SK-N-SH (cell line): ENCODE measurements around the gene ZAP70. TPM values are rescaled to one million over a fixed set of nuclear protein-coding genes. Genes with fewer than 3 reads are reported as not detected.

Source experiments
- CTCF ChIA-PET: fragments of 300-600, 350-600 bp; formaldehyde crosslinking; extraction: SDS; loops from one replicate; lab custom pipeline; 2021; lab: Yijun Ruan, JAX
- POLR2A ChIA-PET: fragments of 350-600 bp; sonication (Branson Sonifier 250); formaldehyde crosslinking; extraction: SDS; loops from one replicate; lab custom pipeline; 2020; ENCODE audit warnings: antibody characterized with exemption, inconsistent platforms; lab: Yijun Ruan, JAX
- DNase-seq: peaks from one replicate; pipeline ENCODE4 v3.0.0; 2012
- H2AFZ ChIP-seq: fragments of 200-600 bp; sonication (generic); 2 replicates; pipeline ENCODE4 v1.8.1; 2016; ENCODE audit warnings: antibody characterized with exemption, mild to moderate bottlenecking, low read depth
- H3F3A ChIP-seq: fragments of 200-600 bp; sonication (generic); replicated peaks from 2 replicates; pipeline ENCODE3; 2016; ENCODE audit warnings: antibody characterized with exemption, mild to moderate bottlenecking; ENCODE audit not compliant: insufficient read depth
- H3K27ac ChIP-seq, 2 experiments: fragments of 200-500 bp in 1 of 2; fragments of 200-600 bp in 1 of 2; sonication (Bioruptor generic) in 1 of 2; sonication (generic), shearing (Covaris generic) in 1 of 2; 2 replicates each; pipeline versions ENCODE4 v1.5.1 to v1.6.1; 2014 to 2016; ENCODE audit warnings: low read depth in 2 of 2, inconsistent platforms in 1 of 2, low read length in 1 of 2, mild to moderate bottlenecking in 1 of 2, mixed read lengths in 1 of 2
- H3K27me3 ChIP-seq: fragments of 200-600 bp; sonication (generic), shearing (Covaris generic); 2 replicates; pipeline ENCODE4 v1.6.1; 2016; ENCODE audit warnings: mixed run types; ENCODE audit not compliant: insufficient read depth
- H3K36me3 ChIP-seq, 2 experiments: fragments of 200-500 bp in 1 of 2; fragments of 200-600 bp in 1 of 2; sonication (Bioruptor generic) in 1 of 2; sonication (generic) in 1 of 2; replicated peaks in 1 of 2; 2 replicates each; pipeline versions ENCODE3 to v1.5.1; 2014 to 2016; ENCODE audit warnings: low read length in 1 of 2, mild to moderate bottlenecking in 1 of 2; ENCODE audit not compliant: insufficient read depth in 2 of 2, control insufficient read depth in 1 of 2
- H3K4me1 ChIP-seq, 2 experiments: fragments of 200-500 bp in 1 of 2; fragments of 200-600 bp in 1 of 2; sonication (Bioruptor generic) in 1 of 2; sonication (generic), shearing (Covaris generic) in 1 of 2; 2 replicates each; pipeline versions ENCODE4 v1.5.1 to v1.6.1; 2014 to 2016; ENCODE audit warnings: low read depth in 1 of 2, low read length in 1 of 2, mixed run types in 1 of 2; ENCODE audit not compliant: insufficient read depth in 2 of 2, control insufficient read depth in 1 of 2
- H3K4me2 ChIP-seq: fragments of 200-600 bp; sonication (generic), shearing (Covaris generic); 2 replicates; pipeline ENCODE4 v1.6.1; 2017; ENCODE audit warnings: mixed run types
- H3K4me3 ChIP-seq, 2 experiments: fragments of 200-500 bp in 1 of 2; fragments of 200-600 bp in 1 of 2; sonication (Bioruptor generic) in 1 of 2; sonication (generic), shearing (Covaris generic) in 1 of 2; 2 replicates each; pipeline versions ENCODE4 v1.5.1 to v1.8.1; 2014 to 2016; ENCODE audit warnings: low read depth in 2 of 2, inconsistent platforms in 1 of 2, low read length in 1 of 2, mild to moderate bottlenecking in 1 of 2, mixed read lengths in 1 of 2, moderate library complexity in 1 of 2
- H3K79me2 ChIP-seq: fragments of 200-600 bp; sonication (generic); 2 replicates; pipeline ENCODE4 v1.8.1; 2017; ENCODE audit warnings: mild to moderate bottlenecking; ENCODE audit not compliant: insufficient read depth
- H3K9ac ChIP-seq: fragments of 200-600 bp; sonication (generic); 2 replicates; pipeline ENCODE4 v1.6.1; 2017; ENCODE audit warnings: mixed run types
- H3K9me2 ChIP-seq: fragments of 200-600 bp; sonication (generic); 2 replicates; pipeline ENCODE4 v1.6.1; 2017; ENCODE audit warnings: mixed run types
- H3K9me3 ChIP-seq: fragments of 200-600 bp; sonication (generic); 2 replicates; pipeline ENCODE4 v1.6.1; 2017; ENCODE audit warnings: mixed run types, mild to moderate bottlenecking, moderate library complexity
- H4K20me1 ChIP-seq: fragments of 200-600 bp; sonication (generic); 2 replicates; pipeline ENCODE4 v1.6.1; 2017; ENCODE audit warnings: mild to moderate bottlenecking, mixed run types; ENCODE audit not compliant: insufficient read depth
- CHD2 ChIP-seq: fragments of 150-350 bp; IDR thresholded peaks from 2 replicates; pipeline ENCODE4 v1.6.1; 2018; ENCODE audit warnings: low read length; ENCODE audit not compliant: partially characterized antibody
- ELF1 ChIP-seq: IDR thresholded peaks from 2 replicates; pipeline ENCODE4 v1.4.0; 2012
- EP300 ChIP-seq, 2 experiments: IDR thresholded peaks; 2 replicates each; pipeline versions ENCODE4 v1.4.0 to v1.6.1; 2012; ENCODE audit warnings: borderline replicate concordance in 1 of 2, low read depth in 1 of 2, low read length in 1 of 2
- EZH2phosphoT487 ChIP-seq: fragments of 200-600 bp; sonication (generic); IDR thresholded peaks from 2 replicates; pipeline ENCODE4 v1.6.1; 2017; ENCODE audit warnings: low read depth, mixed run types, mild to moderate bottlenecking, antibody characterized with exemption, moderate library complexity, borderline replicate concordance
- FOSL2 ChIP-seq: IDR thresholded peaks from 2 replicates; pipeline ENCODE4 v1.4.0; 2012; ENCODE audit warnings: low read depth, mild to moderate bottlenecking, moderate library complexity, borderline replicate concordance
- GABPA ChIP-seq: IDR thresholded peaks from 2 replicates; pipeline ENCODE4 v1.4.0; 2012; ENCODE audit warnings: low read depth, mild to moderate bottlenecking
- GATA2 ChIP-seq: sonication (generic); formaldehyde crosslinking; IDR thresholded peaks from 2 replicates; pipeline ENCODE4 v1.5.0; 2020; ENCODE audit warnings: mild to moderate bottlenecking, missing genetic modification reagents
- MEF2A ChIP-seq: IDR thresholded peaks from 2 replicates; pipeline ENCODE4 v1.4.0; 2012; ENCODE audit warnings: low read depth, borderline replicate concordance
- MXI1 ChIP-seq: IDR thresholded peaks from 2 replicates; pipeline ENCODE4 v1.6.1; 2012; ENCODE audit warnings: mild to moderate bottlenecking, low read depth, low read length, improper control_type of control experiment
- NFIC ChIP-seq: IDR thresholded peaks from 2 replicates; pipeline ENCODE4 v1.4.0; 2012; ENCODE audit warnings: borderline replicate concordance
- POLR2AphosphoS5 ChIP-seq: IDR thresholded peaks from 2 replicates; pipeline ENCODE4 v1.6.1; 2012; ENCODE audit warnings: low read depth, low read length
- TAF1 ChIP-seq: IDR thresholded peaks from 2 replicates; pipeline ENCODE4 v1.6.1; 2012; ENCODE audit warnings: low read depth, mild to moderate bottlenecking, low read length, moderate library complexity, borderline replicate concordance
- TCF12 ChIP-seq: IDR thresholded peaks from 2 replicates; pipeline ENCODE4 v1.4.0; 2012
- TEAD4 ChIP-seq: IDR thresholded peaks from 2 replicates; pipeline ENCODE4 v1.4.0; 2012; ENCODE audit warnings: mild to moderate bottlenecking, borderline replicate concordance; ENCODE audit not compliant: insufficient read depth
- WGBS: methylation state at CpG from one replicate; pipeline ENCODE4 v1.1.6; 2017; ENCODE audit warnings: low lambda C conversion rate; 5-methylcytosine and 5-hydroxymethylcytosine counted together
- polyA plus RNA-seq, 3 experiments: library from polyadenylated mRNA; depleted of rRNA; stranded (reverse); fragments of >200 nt; gene quantifications; 2 replicates each; pipeline ENCODE4 v1.2.3, GENCODE V29; 2012
- TF ChIP-seq, protein P1 (sequence below): IDR thresholded peaks from 2 replicates; pipeline ENCODE4 v1.4.0; 2012; ENCODE audit warnings: low read depth
- TF ChIP-seq, protein P2 (sequence below): IDR thresholded peaks from 2 replicates; pipeline ENCODE4 v1.6.1; 2012; ENCODE audit warnings: mild to moderate bottlenecking, low read depth, low read length, moderate library complexity
- TF ChIP-seq, protein P3 (sequence below): IDR thresholded peaks from 2 replicates; pipeline ENCODE4 v1.4.0; 2012; ENCODE audit warnings: low read depth, borderline replicate concordance
- TF ChIP-seq, protein P4 (sequence below): fragments of 150-350 bp; IDR thresholded peaks from 2 replicates; pipeline ENCODE4 v1.6.1; 2016; ENCODE audit warnings: mild to moderate bottlenecking, low read depth, low read length
- TF ChIP-seq, protein P5 (sequence below): fragments of 150-350 bp; IDR thresholded peaks from 2 replicates; pipeline ENCODE4 v1.6.1; 2017; ENCODE audit warnings: antibody characterized with exemption, low read length, low read depth, borderline replicate concordance

The ZAP70 gene
- polyA plus RNA-seq, 1 of the 3 experiments (the other 2 are of a cell fraction), result 0.05 TPM

DNA sequence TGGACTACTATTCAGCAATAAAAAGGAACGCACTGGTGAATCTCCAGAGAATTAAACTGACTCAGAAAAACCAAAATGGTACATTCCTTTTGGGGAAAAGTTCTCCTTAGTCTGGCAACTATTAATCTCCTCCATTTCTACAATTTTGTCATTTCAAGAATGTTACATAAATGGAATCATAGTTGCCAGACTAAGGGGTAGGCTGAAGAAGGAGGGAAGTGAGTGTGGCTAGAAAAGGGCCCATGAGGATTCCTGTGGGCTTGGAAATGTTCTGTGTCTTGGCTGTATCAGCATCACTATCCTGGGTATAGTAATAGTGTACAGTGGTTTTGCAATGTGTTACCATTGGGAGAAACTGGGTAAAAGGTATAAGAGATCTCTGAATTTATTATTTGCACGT is 72.4 kb downstream of the ZAP70 start:
- Histone ChIP-seq H3K9me2 (no peaks in the 10 kb centered on the region), H3K4me2 (no peak overlapping the region), H3K4me3 (no peak overlapping the region), H3K9ac (no peak overlapping the region), H3K79me2 (no peaks in the 10 kb centered on the region), H3K9me3 (no peaks in the 10 kb centered on the region), H4K20me1 (no peaks in the 10 kb centered on the region), H2AFZ (no peak overlapping the region), H3K36me3 (peaks cover 8 to 20% of the 10 kb centered on the region in 2 experiments), H3K4me1 (peaks cover 0 to 2% of the 10 kb centered on the region in 2 experiments; a peak in 1 of 4 replicates), H3F3A (peaks cover 3% of the 10 kb centered on the region), H3K27ac (no peak overlapping the region), H3K27me3 (no peaks in the 10 kb centered on the region)
- no peak for DNase-seq
- 91% methylated on average over 2 of the region's 2 CpGs for WGBS
- CTCF ChIA-PET, result no interaction called here
- TF ChIP-seq, protein P1, sequence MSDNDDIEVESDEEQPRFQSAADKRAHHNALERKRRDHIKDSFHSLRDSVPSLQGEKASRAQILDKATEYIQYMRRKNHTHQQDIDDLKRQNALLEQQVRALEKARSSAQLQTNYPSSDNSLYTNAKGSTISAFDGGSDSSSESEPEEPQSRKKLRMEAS, result no peak
- TF ChIP-seq, protein P2, sequence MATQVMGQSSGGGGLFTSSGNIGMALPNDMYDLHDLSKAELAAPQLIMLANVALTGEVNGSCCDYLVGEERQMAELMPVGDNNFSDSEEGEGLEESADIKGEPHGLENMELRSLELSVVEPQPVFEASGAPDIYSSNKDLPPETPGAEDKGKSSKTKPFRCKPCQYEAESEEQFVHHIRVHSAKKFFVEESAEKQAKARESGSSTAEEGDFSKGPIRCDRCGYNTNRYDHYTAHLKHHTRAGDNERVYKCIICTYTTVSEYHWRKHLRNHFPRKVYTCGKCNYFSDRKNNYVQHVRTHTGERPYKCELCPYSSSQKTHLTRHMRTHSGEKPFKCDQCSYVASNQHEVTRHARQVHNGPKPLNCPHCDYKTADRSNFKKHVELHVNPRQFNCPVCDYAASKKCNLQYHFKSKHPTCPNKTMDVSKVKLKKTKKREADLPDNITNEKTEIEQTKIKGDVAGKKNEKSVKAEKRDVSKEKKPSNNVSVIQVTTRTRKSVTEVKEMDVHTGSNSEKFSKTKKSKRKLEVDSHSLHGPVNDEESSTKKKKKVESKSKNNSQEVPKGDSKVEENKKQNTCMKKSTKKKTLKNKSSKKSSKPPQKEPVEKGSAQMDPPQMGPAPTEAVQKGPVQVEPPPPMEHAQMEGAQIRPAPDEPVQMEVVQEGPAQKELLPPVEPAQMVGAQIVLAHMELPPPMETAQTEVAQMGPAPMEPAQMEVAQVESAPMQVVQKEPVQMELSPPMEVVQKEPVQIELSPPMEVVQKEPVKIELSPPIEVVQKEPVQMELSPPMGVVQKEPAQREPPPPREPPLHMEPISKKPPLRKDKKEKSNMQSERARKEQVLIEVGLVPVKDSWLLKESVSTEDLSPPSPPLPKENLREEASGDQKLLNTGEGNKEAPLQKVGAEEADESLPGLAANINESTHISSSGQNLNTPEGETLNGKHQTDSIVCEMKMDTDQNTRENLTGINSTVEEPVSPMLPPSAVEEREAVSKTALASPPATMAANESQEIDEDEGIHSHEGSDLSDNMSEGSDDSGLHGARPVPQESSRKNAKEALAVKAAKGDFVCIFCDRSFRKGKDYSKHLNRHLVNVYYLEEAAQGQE, result no peak
- TF ChIP-seq CHD2, result no peak
- TF ChIP-seq FOSL2, result no peak
- no peak for TF ChIP-seq TEAD4
- no peak for TF ChIP-seq EZH2phosphoT487
- TF ChIP-seq MXI1, result no peak
- POLR2A ChIA-PET, result no interaction called here

DNA sequence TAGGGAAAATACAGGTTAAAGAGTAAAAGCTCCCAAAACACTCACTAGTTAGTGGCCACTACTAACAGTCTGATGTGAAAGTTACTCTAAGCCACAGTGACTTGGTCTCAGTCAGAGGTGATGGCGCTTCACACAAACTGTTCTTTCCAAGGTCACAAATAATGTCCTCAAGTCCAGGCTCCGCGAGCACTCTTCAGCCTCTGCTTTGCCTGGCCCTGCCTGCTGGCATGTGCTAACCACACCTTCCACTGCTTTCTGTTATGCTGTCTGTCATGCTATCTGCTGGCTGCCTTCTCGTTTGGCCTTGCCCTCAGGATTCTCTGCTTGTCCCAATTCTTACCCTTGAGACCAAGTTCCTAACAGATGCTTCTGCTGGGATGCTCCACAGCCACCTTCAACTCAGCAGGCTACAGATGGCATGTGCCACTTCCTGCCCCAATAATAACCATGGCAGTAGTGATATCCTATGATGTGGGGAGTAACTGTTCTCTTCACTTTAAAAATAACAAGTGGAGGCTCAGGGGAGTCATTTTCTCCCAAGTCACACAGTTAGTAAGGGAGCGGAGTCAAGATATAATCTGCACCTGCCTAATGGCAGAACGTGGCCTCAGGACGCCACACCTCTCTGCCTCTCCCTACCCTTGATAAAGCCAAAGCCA is 75.7 kb downstream of the ZAP70 start:
- no peak for DNase-seq
- no peaks in the 10 kb centered on the region for H3K9me3 ChIP-seq
- peaks cover 0 to 2% of the 10 kb centered on the region in 2 experiments; a peak in 1 of 4 replicates for H3K4me1 ChIP-seq
- no peak overlapping the region for H3K4me3 ChIP-seq
- no peaks in the 10 kb centered on the region for H3K79me2 ChIP-seq
- H3F3A ChIP-seq, result peaks cover 3% of the 10 kb centered on the region
- H3K9ac ChIP-seq, result no peak overlapping the region
- no peaks in the 10 kb centered on the region for H3K27me3 ChIP-seq
- H3K4me2 ChIP-seq, result no peak overlapping the region
- no peaks in the 10 kb centered on the region for H3K9me2 ChIP-seq
- H3K36me3 ChIP-seq, result peaks cover 13 to 45% of the 10 kb centered on the region in 2 experiments
- no peak overlapping the region for H3K27ac ChIP-seq
- WGBS, result 93% methylated on average over 7 of the region's 7 CpGs
- POLR2A ChIA-PET, result no interaction called here
- no peak overlapping the region for H2AFZ ChIP-seq
- CTCF ChIA-PET, result interaction anchor here (1.0 kb wide), 1 partner anchor 596 kb away, joined by 5 read pairs; no protein-coding TSS in a partner anchor
- H4K20me1 ChIP-seq, result no peaks in the 10 kb centered on the region
- TF ChIP-seq CHD2 (no peak), FOSL2 (no peak), TEAD4 (no peak), ELF1 (no peak), NFIC (no peak), EP300 (IDR thresholded peaks at IDR 0.05; ENCODE audit: borderline replicate concordance in 1 of 2, low read depth in 1 of 2, low read length in 1 of 2) (no peak), TCF12 (no peak), MEF2A (no peak), GATA2 (CRISPR knock-in tag) (no peak), GABPA (no peak), TAF1 (no peak), EZH2phosphoT487 (no peak), POLR2AphosphoS5 (no peak)
- TF ChIP-seq, protein P3, sequence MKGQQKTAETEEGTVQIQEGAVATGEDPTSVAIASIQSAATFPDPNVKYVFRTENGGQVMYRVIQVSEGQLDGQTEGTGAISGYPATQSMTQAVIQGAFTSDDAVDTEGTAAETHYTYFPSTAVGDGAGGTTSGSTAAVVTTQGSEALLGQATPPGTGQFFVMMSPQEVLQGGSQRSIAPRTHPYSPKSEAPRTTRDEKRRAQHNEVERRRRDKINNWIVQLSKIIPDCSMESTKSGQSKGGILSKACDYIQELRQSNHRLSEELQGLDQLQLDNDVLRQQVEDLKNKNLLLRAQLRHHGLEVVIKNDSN, result no peak
- TF ChIP-seq, protein P4, sequence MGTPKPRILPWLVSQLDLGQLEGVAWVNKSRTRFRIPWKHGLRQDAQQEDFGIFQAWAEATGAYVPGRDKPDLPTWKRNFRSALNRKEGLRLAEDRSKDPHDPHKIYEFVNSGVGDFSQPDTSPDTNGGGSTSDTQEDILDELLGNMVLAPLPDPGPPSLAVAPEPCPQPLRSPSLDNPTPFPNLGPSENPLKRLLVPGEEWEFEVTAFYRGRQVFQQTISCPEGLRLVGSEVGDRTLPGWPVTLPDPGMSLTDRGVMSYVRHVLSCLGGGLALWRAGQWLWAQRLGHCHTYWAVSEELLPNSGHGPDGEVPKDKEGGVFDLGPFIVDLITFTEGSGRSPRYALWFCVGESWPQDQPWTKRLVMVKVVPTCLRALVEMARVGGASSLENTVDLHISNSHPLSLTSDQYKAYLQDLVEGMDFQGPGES, result no peak
- TF ChIP-seq, protein P5, sequence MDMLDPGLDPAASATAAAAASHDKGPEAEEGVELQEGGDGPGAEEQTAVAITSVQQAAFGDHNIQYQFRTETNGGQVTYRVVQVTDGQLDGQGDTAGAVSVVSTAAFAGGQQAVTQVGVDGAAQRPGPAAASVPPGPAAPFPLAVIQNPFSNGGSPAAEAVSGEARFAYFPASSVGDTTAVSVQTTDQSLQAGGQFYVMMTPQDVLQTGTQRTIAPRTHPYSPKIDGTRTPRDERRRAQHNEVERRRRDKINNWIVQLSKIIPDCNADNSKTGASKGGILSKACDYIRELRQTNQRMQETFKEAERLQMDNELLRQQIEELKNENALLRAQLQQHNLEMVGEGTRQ, result no peak
- TF ChIP-seq, protein P1, result no peak
